ENCODE data around the gene BACH1. TPM values are rescaled to one million over a fixed set of nuclear protein-coding genes. Genes with fewer than 3 reads are reported as not detected.

Gene BACH1
- total RNA-seq, 1 donor: 112 TPM

GRCh38 chr21:29312981-29313380 lies 14.3 kb downstream of the BACH1 start:
- no peak for TF ChIP-seq CTCF (IDR thresholded peaks at IDR 0.05; ENCODE audit: insufficient read depth, low read depth, low read length)
- H3K4me3 ChIP-seq (ENCODE audit: low read depth, low read length): no peak overlapping the region
- no peak for DNase-seq (ENCODE audit: low read depth)

- no peak for DNase-seq (ENCODE audit: low read depth)
- H3K4me3 ChIP-seq (ENCODE audit: low read depth, low read length): no peak overlapping the region
- TF ChIP-seq CTCF (IDR thresholded peaks at IDR 0.05; ENCODE audit: insufficient read depth, low read depth, low read length): no peak
These were observed 15.1 kb downstream of the BACH1 start for GRCh38 chr21:29313662-29314408.

GRCh38 chr21:29315131-29315749 lies 16.5 kb downstream of the BACH1 start:
- TF ChIP-seq CTCF (IDR thresholded peaks at IDR 0.05; ENCODE audit: insufficient read depth, low read depth, low read length): no peak
- DNase-seq (ENCODE audit: low read depth): no peak
- H3K4me3 ChIP-seq (ENCODE audit: low read depth, low read length): no peak overlapping the region

GRCh38 chr21:29316029-29316742 lies 17.5 kb downstream of the BACH1 start:
- no peak for DNase-seq (ENCODE audit: low read depth)
- H3K4me3 ChIP-seq (ENCODE audit: low read depth, low read length): no peak overlapping the region
- TF ChIP-seq CTCF (IDR thresholded peaks at IDR 0.05; ENCODE audit: insufficient read depth, low read depth, low read length): no peak

GRCh38 chr21:29316806-29317205 lies 18.1 kb downstream of the BACH1 start:
- no peak for TF ChIP-seq CTCF (IDR thresholded peaks at IDR 0.05; ENCODE audit: insufficient read depth, low read depth, low read length)

GRCh38 chr21:29318354-29318753 lies 19.6 kb downstream of the BACH1 start:
- DNase-seq (ENCODE audit: low read depth): no peak
- H3K4me3 ChIP-seq (ENCODE audit: low read depth, low read length): no peak overlapping the region
- no peak for TF ChIP-seq CTCF (IDR thresholded peaks at IDR 0.05; ENCODE audit: insufficient read depth, low read depth, low read length)

More at GRCh38 chr21:29316806-29317205, 18.1 kb downstream of the BACH1 start:
- no peak for DNase-seq (ENCODE audit: low read depth)
- H3K4me3 ChIP-seq (ENCODE audit: low read depth, low read length): no peak overlapping the region

All from fibroblast of villous mesenchyme (primary cell).